ENCODE measurements around the gene CDC42BPB. TPM values are rescaled to one million over a fixed set of nuclear protein-coding genes. Genes with fewer than 3 reads are reported as not detected.

The CDC42BPB gene
- polyA plus RNA-seq, 1 of the 3 experiments (the other 2 are of a cell fraction), result 61.6 TPM

DNA sequence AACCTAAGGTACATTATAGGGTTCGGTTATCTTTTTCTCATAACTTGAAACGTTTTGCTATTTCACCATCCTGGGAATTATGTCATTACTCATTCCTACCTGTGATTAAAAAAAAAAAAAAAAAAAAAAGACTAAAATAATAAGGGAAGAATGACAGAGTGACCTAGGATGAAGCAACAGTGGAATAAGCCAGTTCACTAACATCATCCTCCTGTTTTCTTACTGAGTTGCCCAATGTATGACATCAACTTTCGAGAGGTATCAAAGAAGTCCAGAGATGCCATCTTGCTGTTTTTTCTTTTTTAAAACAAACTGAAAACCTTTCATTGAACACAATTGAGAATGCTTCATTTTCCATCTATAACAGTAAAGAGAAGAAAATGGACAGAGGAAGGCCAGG, 92.1 kb downstream of the CDC42BPB start:
- DNase-seq, result no peak
- Histone ChIP-seq H4K20me1 (ENCODE audit: insufficient read depth) (no peaks in the 10 kb centered on the region), H3K36me3 (replicated peaks in 1 of 2; ENCODE audit: control insufficient read depth in 1 of 2, insufficient read depth in 2 of 2, low read length in 1 of 2) (peaks cover 72 to 79% of the 10 kb centered on the region in 2 experiments), H3K27me3 (ENCODE audit: insufficient read depth) (no peaks in the 10 kb centered on the region), H3K9me3 (no peaks in the 10 kb centered on the region), H3K4me3 (ENCODE audit: low read depth in 2 of 2, low read length in 1 of 2) (no peak overlapping the region), H3K4me1 (ENCODE audit: control insufficient read depth in 1 of 2, insufficient read depth in 2 of 2, low read depth in 1 of 2, low read length in 1 of 2) (no peaks in the 10 kb centered on the region), H2AFZ (ENCODE audit: low read depth) (no peak overlapping the region), H3K79me2 (ENCODE audit: insufficient read depth) (no peaks in the 10 kb centered on the region), H3K9me2 (no peaks in the 10 kb centered on the region), H3F3A (replicated peaks; ENCODE audit: insufficient read depth) (peaks cover 9% of the 10 kb centered on the region), H3K27ac (ENCODE audit: low read depth in 2 of 2, low read length in 1 of 2) (no peak overlapping the region), H3K9ac (no peak overlapping the region), H3K4me2 (no peak overlapping the region)
- CTCF ChIA-PET, result interaction anchor here (0.9 kb wide), 1 partner anchor 147 kb away, joined by 3 read pairs; no protein-coding TSS in a partner anchor
- POLR2A ChIA-PET, result no interaction called here
- 84% methylated on average over 3 of the region's 3 CpGs for WGBS (ENCODE audit: low lambda C conversion rate)
- no peak for TF ChIP-seq MEF2A (IDR thresholded peaks at IDR 0.05; ENCODE audit: borderline replicate concordance, low read depth)
- TF ChIP-seq FOXM1 (IDR thresholded peaks at IDR 0.05; ENCODE audit: low read depth), result no peak
- TF ChIP-seq, protein P1, sequence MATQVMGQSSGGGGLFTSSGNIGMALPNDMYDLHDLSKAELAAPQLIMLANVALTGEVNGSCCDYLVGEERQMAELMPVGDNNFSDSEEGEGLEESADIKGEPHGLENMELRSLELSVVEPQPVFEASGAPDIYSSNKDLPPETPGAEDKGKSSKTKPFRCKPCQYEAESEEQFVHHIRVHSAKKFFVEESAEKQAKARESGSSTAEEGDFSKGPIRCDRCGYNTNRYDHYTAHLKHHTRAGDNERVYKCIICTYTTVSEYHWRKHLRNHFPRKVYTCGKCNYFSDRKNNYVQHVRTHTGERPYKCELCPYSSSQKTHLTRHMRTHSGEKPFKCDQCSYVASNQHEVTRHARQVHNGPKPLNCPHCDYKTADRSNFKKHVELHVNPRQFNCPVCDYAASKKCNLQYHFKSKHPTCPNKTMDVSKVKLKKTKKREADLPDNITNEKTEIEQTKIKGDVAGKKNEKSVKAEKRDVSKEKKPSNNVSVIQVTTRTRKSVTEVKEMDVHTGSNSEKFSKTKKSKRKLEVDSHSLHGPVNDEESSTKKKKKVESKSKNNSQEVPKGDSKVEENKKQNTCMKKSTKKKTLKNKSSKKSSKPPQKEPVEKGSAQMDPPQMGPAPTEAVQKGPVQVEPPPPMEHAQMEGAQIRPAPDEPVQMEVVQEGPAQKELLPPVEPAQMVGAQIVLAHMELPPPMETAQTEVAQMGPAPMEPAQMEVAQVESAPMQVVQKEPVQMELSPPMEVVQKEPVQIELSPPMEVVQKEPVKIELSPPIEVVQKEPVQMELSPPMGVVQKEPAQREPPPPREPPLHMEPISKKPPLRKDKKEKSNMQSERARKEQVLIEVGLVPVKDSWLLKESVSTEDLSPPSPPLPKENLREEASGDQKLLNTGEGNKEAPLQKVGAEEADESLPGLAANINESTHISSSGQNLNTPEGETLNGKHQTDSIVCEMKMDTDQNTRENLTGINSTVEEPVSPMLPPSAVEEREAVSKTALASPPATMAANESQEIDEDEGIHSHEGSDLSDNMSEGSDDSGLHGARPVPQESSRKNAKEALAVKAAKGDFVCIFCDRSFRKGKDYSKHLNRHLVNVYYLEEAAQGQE (IDR thresholded peaks at IDR 0.05; ENCODE audit: low read depth, low read length), result no peak
- TF ChIP-seq ELF1 (IDR thresholded peaks at IDR 0.05), result no peak
- no peak for TF ChIP-seq FOXJ3 (CRISPR knock-in tag; IDR thresholded peaks at IDR 0.05)
- no peak for TF ChIP-seq JUND (IDR thresholded peaks at IDR 0.05)
- no peak for TF ChIP-seq TEAD4 (IDR thresholded peaks at IDR 0.05; ENCODE audit: borderline replicate concordance, insufficient read depth)
- no peak for TF ChIP-seq ZBTB33 (IDR thresholded peaks at IDR 0.05; ENCODE audit: borderline replicate concordance, low read depth)
- TF ChIP-seq NRF1 (IDR thresholded peaks at IDR 0.05; ENCODE audit: low read depth, low read length), result no peak
- no peak for TF ChIP-seq POLR2AphosphoS5 (IDR thresholded peaks at IDR 0.05; ENCODE audit: low read depth, low read length)
- TF ChIP-seq RFX5 (IDR thresholded peaks at IDR 0.05; ENCODE audit: low read length), result no peak
- TF ChIP-seq GATA2 (CRISPR knock-in tag; IDR thresholded peaks at IDR 0.05), result no peak

DNA sequence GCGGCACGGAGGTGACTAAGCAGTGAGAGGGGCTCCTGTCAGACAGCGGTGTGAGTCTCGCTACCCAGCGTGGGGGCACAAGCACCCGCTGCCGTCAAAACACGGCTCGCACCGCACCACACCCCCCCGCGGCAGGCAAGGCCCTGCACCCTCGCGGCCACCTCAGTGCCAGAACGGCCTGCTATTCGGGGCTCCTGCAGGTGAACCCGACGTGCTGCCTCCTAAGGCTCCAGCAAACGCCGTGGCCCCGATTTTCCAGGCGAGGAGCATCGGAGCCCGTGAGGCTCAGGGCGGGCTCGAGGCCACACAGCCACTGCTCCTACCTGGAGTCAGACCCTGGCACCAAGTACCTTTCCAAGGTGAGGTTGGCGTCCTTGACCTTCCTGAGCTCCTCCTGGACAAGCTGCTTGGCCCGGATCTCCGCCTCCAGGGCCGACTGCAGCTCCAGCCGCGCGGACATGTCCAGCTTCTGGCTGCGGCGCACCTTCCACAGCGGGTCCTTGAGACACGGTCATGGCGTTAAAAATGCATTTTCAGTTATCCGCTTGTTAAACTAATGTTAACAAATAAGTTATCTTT, 93.1 kb downstream of the CDC42BPB start:
- H3K4me1 ChIP-seq (ENCODE audit: control insufficient read depth in 1 of 2, insufficient read depth in 2 of 2, low read depth in 1 of 2, low read length in 1 of 2), result no peaks in the 10 kb centered on the region
- ChIA-PET CTCF (no interaction called here), POLR2A (no interaction called here)
- 96% methylated on average over 36 of the region's 39 CpGs for WGBS (ENCODE audit: low lambda C conversion rate)
- no peaks in the 10 kb centered on the region for H3K79me2 ChIP-seq (ENCODE audit: insufficient read depth)
- no peaks in the 10 kb centered on the region for H3K27me3 ChIP-seq (ENCODE audit: insufficient read depth)
- no peak overlapping the region for H3K27ac ChIP-seq (ENCODE audit: low read depth in 2 of 2, low read length in 1 of 2)
- peaks cover 9% of the 10 kb centered on the region for H3F3A ChIP-seq (replicated peaks; ENCODE audit: insufficient read depth)
- TF ChIP-seq GATA2 (CRISPR knock-in tag; IDR thresholded peaks at IDR 0.05) (no peak), FOSL2 (IDR thresholded peaks at IDR 0.05; ENCODE audit: borderline replicate concordance, low read depth) (no peak), TCF12 (IDR thresholded peaks at IDR 0.05) (no peak)
- TF ChIP-seq, protein P2, sequence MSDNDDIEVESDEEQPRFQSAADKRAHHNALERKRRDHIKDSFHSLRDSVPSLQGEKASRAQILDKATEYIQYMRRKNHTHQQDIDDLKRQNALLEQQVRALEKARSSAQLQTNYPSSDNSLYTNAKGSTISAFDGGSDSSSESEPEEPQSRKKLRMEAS (IDR thresholded peaks at IDR 0.05; ENCODE audit: low read depth), result no peak
- H3K36me3 ChIP-seq (replicated peaks in 1 of 2; ENCODE audit: control insufficient read depth in 1 of 2, insufficient read depth in 2 of 2, low read length in 1 of 2), result peaks cover 67 to 81% of the 10 kb centered on the region in 2 experiments
- no peaks in the 10 kb centered on the region for H3K9me3 ChIP-seq
- no peak overlapping the region for H2AFZ ChIP-seq (ENCODE audit: low read depth)
- H4K20me1 ChIP-seq (ENCODE audit: insufficient read depth), result no peaks in the 10 kb centered on the region
- H3K9ac ChIP-seq, result no peak overlapping the region
- H3K4me3 ChIP-seq (ENCODE audit: low read depth in 2 of 2, low read length in 1 of 2), result no peak overlapping the region
- H3K4me2 ChIP-seq, result no peak overlapping the region
- DNase-seq, result no peak
- no peaks in the 10 kb centered on the region for H3K9me2 ChIP-seq
